Measurements from ENCODE around the gene SRRM5. TPM values are rescaled to one million over a fixed set of nuclear protein-coding genes. Genes with fewer than 3 reads are reported as not detected.

Gene SRRM5, protein sequence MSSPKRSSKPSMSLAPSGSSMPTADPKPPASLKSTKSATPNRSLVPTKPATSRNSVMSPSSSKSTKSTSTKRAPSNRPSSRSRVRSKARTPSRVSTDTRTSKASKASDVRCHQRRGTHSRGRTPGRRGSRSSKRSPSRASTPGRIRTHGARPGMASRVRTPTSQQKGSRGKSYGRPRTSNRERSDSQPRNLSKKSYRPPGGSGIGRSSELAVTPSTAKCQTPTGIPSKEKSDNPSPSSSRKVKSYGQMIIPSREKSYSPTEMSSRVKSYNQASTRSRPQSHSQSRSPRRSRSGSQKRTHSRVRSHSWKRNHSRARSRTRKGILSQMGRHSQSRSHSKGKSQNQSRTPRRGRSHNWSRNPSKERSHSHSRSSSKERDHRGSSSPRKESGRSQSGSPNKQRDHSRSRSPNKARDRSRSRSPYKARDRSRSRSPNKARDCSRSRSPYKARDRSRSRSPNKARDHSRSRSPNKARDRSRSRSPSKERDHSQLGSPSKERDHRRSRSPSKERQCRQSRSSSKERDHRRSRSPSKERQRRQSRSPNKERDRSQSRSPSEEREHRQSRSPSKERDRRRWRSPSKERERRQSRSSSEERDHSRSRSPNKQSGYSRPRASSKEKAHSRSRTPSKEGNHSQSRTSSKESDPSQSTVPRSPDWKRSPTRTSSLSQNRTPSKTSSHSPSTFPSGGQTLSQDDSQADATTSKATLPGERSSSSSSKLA
- 0.65 to 1.3 TPM (median 0.76 TPM) in 5 replicates for total RNA-seq (2022; extraction: Qiagen RNA extraction)

DNA sequence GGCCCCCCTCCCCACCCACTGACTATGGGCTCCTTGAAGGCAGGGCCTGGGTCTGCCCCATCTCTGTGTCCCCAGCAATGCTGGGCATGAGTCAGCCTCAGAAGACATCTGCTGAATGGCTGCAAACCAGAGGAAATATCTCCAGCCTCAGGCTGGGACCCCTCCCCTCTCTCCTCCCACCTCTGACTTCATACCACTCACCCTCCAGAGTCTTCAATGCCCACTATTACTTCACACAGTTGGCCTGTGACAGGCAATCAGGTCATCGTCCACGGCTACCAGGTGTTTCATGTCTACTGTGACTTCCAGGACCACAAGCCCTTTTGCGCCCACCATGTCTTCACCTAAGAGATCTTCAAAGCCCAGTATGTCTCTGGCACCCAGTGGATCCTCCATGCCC is at the start of gene SRRM5:
Gene SRRM5 (plus strand): TSS at position 301 of the 400 bp plus-strand sequence. CDS start 34 bp downstream, at position 335.

DNA sequence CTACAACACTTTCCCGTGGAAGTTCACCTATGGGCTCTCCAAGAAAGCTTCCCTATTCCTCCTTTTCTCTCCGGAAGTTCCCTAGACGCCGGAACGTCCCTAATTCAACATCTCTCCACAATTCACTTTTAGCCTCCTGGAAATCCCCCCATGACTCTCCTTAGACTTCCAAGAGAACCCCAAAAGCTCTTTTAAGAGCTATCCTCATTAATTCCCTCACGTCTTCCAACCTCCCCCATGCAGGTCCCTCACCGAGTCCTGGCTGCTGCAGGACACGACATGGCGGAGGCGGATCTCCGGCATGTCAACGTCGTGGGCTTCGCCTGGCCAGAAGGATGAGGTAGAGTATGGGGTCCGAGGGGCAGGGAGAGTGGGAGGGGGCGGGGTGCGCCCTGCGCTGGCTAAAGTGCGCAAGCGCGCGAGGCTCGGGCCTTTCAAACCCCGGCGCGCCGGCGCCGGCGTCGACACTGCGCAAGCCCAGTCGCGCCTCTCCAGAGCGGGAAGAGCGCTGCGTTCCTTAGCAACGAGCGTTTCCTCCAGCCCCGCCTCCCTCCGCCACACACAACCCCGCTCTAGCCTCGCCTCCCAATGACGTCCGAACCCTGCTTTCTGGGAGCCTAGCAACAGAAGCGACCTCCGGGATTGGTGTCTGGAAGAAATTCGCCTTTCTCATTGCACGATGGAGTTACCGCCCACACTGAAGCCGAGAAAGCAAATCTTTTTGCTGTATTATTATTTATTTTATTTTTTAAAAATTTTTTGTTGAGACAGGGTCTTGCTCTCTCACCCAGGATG is 36.5 kb upstream of the SRRM5 start, which contains the start of the genes PINLYP and XRCC1:
Gene PINLYP (plus strand): TSS at position 646 of the 795 bp plus-strand sequence. CDS start 1,391 bp downstream, outside the sequence.
Gene XRCC1 (minus strand): TSS at position 372 of the 795 bp plus-strand sequence. CDS start 69 bp downstream, at position 303.

DNA sequence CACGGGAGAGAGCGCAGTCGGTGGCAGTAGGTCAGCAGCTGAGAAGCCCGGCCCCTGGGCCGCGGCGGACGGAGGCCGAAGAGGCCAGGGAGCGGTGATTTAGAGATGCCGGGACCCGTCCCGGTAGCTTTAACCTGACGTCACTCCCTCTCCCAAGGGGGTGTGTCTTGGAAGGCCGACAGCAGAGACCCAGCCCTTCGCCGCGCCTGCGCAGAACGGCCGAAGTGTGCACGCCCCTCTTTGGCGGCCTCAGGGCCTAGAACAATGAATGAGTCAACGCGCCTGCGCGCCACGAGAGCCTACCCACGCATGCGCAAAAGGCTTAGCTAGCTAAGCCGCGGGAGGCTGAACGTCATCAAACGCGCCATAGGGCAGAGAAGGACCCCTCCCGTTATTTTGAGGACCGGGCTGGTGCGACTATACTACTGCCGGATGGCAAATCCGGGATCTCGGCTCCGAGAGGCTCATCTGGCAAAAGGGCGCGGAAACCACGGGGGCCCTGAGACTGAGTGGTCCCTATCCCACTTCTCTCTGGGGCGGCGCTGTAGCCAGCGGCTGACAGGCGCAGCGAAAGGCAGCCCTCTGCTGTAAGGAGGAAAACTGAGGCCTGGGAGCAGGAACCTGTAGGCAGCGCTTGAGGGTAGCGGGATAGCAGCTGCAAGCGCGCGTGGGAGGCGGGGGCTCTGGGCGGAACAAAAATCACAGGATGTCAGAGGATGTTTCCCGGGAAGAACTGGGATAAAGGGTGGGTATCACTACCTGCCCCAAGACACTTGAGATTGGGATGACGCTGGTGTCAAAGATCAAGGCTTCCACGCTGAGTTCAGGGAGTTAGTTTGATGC is 15.7 kb upstream of the SRRM5 start, which contains the start of the genes IRGQ and ZNF576:
Gene IRGQ (minus strand): TSS at position 136 of the 843 bp plus-strand sequence. CDS start 796 bp downstream, outside the sequence.
Gene ZNF576 (plus strand): TSS at position 597 of the 843 bp plus-strand sequence. CDS start 514 bp downstream, outside the sequence.

DNA sequence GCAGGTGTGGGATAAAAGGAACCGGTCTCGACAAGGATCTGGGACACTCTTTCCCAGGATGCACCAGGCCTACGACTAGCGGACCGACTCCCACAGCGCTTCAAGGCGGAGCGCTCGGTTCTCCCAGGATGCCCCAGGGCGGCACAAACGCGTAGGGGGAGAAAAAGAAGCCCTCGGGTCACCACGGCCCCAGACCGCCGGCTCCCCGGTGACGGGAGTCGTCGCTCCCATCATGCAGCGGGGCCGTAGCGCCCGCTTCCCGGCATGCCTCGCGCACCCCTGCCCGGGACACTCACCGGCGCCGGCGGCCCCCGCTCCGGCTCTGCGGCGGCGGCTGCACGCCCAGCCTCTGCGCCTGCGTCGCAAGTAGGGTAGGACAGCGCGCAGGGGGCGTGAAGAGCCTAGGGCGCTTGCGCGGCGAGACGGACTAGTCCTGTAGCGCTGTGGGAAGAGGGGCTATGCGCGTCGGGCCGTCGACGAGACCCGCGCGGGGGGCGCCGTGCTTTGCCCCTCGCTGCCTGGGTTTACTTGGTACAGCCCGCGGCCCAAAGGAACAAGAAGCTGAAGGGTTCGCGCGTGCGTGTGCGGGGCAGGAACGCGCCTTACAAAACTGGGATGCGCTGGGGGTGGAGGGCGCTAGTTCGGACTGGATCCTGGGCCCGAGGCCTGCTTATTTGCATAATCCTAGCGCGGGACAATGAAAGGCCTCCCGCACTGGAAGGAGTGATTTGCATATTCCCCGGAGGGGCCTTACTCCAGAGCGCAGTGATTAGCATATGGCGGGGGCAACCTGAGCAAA is 7.6 kb downstream of the SRRM5 start, which contains the start of gene ZNF428:
Gene ZNF428 (minus strand): TSS at position 368 of the 799 bp plus-strand sequence. CDS start 5,325 bp downstream, outside the sequence.

DNA sequence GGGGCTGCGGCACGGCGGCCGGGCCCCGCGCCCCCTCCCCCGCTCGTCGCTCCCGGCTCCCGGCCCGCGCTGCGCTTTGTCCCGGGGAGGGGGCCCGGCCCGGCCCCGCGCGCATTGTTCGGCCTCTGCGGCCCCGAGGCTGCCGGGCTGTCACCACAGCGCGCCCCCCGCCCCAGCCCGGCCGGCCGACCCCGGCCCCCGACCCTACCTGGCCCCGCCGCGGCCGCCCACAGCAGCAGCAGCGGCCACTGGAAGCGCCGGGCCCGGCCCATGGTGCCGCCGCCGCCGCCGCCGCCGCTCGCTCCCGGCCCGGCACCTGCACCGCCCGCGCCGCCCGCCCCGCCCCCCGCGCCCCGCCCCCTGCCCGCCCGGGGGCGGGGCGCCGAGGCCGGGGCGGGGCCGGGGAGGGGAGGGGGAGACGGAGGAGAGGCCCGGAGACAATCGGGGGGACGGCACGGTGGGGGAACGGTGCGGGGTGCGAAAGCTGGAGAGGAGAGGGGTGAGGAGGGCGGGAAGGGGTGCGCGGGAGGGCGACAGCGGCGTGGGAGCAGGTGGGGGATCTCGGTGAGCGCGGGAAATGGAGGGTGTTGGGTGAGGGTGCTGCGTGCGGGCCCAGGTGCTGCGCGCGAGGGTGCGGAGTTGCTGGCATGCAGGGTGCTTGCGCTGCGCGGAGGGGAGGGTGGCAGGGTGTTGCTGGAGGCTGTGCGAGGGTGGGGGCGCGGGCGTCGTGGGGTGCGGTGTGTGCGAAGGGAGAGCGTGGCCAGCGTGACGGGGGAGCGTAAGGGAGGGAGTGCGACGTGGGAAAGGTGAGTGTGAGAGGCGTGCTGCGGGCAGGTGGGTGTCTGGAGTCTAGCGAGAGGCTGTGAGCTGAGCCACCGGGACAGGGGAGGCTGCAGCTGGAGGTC is 27.9 kb downstream of the SRRM5 start, which contains the start of gene CADM4:
Gene CADM4 (minus strand): TSS at position 332 of the 905 bp plus-strand sequence. CDS start 60 bp downstream, at position 272.

Other genes starting within 250 kb of the SRRM5 start
- not detected in 5 replicates for gene TEX101, start 197.2 kb upstream of the SRRM5 start, total RNA-seq (2022; extraction: Qiagen RNA extraction)
- 0.27 to 0.62 TPM (median 0.45 TPM) in 5 replicates for gene LYPD3, start 146.5 kb upstream of the SRRM5 start, total RNA-seq (2022; extraction: Qiagen RNA extraction)
- gene PHLDB3, start 107.3 kb upstream of the SRRM5 start, total RNA-seq (2022; extraction: Qiagen RNA extraction) = 10.3 to 11.8 TPM (median 11.4 TPM) in 5 replicates
- gene ETHE1, start 84.9 kb upstream of the SRRM5 start, total RNA-seq (2022; extraction: Qiagen RNA extraction) = 42.2 to 55.9 TPM (median 53.7 TPM) in 5 replicates
- 1.6 to 2.5 TPM (median 2.2 TPM) in 5 replicates for gene ZNF575, start 78.9 kb upstream of the SRRM5 start, total RNA-seq (2022; extraction: Qiagen RNA extraction)
- gene XRCC1, start 36.6 kb upstream of the SRRM5 start, total RNA-seq (2022; extraction: Qiagen RNA extraction) = 29.4 to 33.6 TPM (median 30.5 TPM) in 5 replicates
- 0.19 to 0.35 TPM (median 0.23 TPM) in 5 replicates for gene PINLYP, start 36.3 kb upstream of the SRRM5 start, total RNA-seq (2022; extraction: Qiagen RNA extraction)
- gene IRGQ, start 16.0 kb upstream of the SRRM5 start, total RNA-seq (2022; extraction: Qiagen RNA extraction) = 4.5 to 8.2 TPM (median 5.1 TPM) in 5 replicates
- gene ZNF576, start 15.5 kb upstream of the SRRM5 start, total RNA-seq (2022; extraction: Qiagen RNA extraction) = 12.0 to 22.2 TPM (median 21.9 TPM) in 5 replicates
- gene ZNF428, start 7.5 kb downstream of the SRRM5 start, total RNA-seq (2022; extraction: Qiagen RNA extraction) = 49.6 to 69.2 TPM (median 64.7 TPM) in 5 replicates
- 6.9 to 11.3 TPM (median 9.3 TPM) in 5 replicates for gene CADM4, start 27.8 kb downstream of the SRRM5 start, total RNA-seq (2022; extraction: Qiagen RNA extraction)
- 90.0 to 104 TPM (median 102 TPM) in 5 replicates for gene PLAUR, start 58.1 kb downstream of the SRRM5 start, total RNA-seq (2022; extraction: Qiagen RNA extraction)
- not detected in 5 replicates for gene IRGC, start 104.0 kb downstream of the SRRM5 start, total RNA-seq (2022; extraction: Qiagen RNA extraction)
- 52.1 to 76.4 TPM (median 65.0 TPM) in 5 replicates for gene SMG9, start 142.9 kb downstream of the SRRM5 start, total RNA-seq (2022; extraction: Qiagen RNA extraction)
- gene KCNN4, start 168.9 kb downstream of the SRRM5 start, total RNA-seq (2022; extraction: Qiagen RNA extraction) = 43.7 to 66.7 TPM (median 58.2 TPM) in 5 replicates
- 0.16 to 0.31 TPM (median 0.17 TPM) in 5 replicates for gene LYPD5, start 190.4 kb downstream of the SRRM5 start, total RNA-seq (2022; extraction: Qiagen RNA extraction)
- gene ZNF283, start 215.2 kb downstream of the SRRM5 start, total RNA-seq (2022; extraction: Qiagen RNA extraction) = 3.6 to 7.3 TPM (median 4.4 TPM) in 5 replicates